Activated CD4-positive, alpha-beta T cell treated with anti-CD3 and anti-CD28 coated beads, Interleukin-2, amount 10 ng/mL, durations not matched to agents 7 days and 5 days (primary cell): ENCODE measurements around the gene ZNF518B. TPM values are rescaled to one million over a fixed set of nuclear protein-coding genes. Genes with fewer than 3 reads are reported as not detected.
A peak's percentile ranks its signal among the peaks of the same experiment; 100 is the strongest.

Experiments used
- CTCF ChIA-PET: fragments of 350-600 bp; sonication (Branson Sonifier 250); formaldehyde crosslinking; loops from one replicate; lab custom pipeline; 2021; ENCODE audit warnings: antibody characterized with exemption; lab: Charles Lee
- POLR2A ChIA-PET: fragments of 350-600 bp; sonication (Branson Sonifier 250); formaldehyde crosslinking; loops from one replicate; lab custom pipeline; 2021; ENCODE audit warnings: antibody characterized with exemption; lab: Charles Lee
- DNase-seq: peaks from one replicate; pipeline ENCODE4 v3.0.0-alpha.2; 2020
- H3K27ac Mint-ChIP-seq: one replicate; pipeline ENCODE4 v1.8.0; 2021; ENCODE audit warnings: mild to moderate bottlenecking, moderate library complexity, mixed read lengths
- H3K27me3 Mint-ChIP-seq: one replicate; pipeline ENCODE4 v1.8.0; 2021; ENCODE audit warnings: mixed read lengths
- H3K36me3 Mint-ChIP-seq: one replicate; pipeline ENCODE4 v1.8.0; 2021; ENCODE audit warnings: low read depth, mixed read lengths
- H3K4me1 Mint-ChIP-seq: one replicate; pipeline ENCODE4 v1.8.0; 2021; ENCODE audit warnings: mixed read lengths
- H3K4me3 Mint-ChIP-seq: one replicate; pipeline ENCODE4 v1.8.0; 2021; ENCODE audit warnings: mild to moderate bottlenecking, moderate library complexity, mixed read lengths
- H3K9me3 Mint-ChIP-seq: one replicate; pipeline ENCODE4 v1.8.0; 2021; ENCODE audit warnings: mixed read lengths
- total RNA-seq, 2 experiments: library from RNA; stranded (reverse); gene quantifications; one replicate each; pipeline ENCODE4 v1.2.3, GENCODE V29; 2021

The ZNF518B gene, protein sequence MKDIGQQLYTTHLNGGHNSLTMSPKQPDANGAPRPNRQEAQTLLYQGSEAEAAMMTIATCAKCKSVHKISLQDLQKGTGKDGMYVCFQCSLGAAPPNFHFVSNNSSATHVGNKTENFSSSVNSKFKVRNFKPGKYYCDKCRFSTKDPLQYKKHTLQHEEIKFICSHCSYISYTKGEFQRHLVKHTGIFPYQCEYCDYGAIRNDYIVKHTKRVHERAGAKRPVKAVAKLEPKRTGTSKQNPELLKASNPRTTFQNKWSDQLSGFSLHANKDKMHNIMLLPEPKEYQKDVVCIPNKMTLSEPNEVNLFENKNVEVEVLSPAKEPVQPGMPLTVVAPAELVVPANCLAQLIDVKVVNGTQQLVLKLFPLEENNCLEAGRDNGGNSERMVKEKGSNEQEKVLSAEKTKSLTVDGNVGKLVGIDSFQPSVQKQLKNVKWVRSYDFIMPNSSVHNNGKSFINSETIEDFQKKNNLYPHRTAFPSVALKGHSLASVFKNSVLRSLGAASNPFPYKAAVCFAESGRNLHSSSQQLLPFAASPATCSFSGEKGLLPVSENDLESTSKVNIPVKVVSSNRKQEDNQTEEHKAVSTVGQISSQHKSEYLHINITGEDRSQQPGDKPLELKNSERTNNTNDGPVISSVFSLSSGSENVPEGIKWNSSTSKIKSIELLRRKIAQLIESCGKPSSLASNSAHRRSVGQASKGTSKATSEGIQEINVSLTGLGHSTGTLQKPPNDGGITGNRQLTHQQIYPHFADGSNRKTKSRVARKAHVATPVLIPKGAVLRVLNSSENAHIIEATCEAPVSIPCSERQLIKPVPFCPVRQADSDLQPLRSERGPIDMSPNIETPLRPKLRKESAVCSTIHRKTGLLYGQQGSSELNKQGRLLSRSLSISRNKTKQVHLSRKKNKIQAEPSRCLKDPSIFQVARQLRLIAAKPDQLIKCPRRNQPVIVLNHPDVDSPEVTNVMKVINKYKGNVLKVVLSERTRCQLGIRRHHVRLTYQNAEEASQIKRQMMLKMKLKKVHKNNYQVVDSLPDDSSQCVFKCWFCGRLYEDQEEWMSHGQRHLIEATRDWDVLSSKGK
- 10 to 100 TPM; 16.9 to 19.6 TPM for total RNA-seq

DNA sequence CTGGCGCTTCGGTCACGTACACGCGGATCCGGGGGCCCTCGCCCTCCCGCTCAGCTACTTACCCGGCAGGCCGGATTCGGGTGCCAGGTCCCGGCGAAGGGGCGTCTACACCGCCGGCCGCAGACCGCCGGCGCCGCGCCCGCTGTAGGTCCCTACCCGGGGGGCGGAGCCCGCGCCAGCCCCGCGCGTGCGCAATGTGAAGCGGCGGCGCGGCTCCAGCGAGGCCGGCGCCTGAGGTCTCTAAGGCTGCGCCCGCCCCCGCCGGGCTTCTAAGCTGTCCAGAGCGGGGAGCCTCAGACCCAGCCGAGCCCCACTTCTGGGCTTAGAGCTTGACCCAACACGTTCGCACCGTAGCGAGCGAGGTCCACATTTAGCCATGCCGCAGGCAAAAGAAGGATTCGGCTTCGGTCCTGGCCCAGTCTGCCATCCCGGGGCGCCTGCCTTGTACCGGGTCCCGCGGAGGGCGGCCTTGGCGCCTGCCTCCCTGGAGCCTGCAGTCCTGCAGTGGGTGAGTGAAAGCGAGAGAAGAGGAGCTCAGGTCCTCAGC, at the start of gene ZNF518B:
TSS of gene ZNF518B (minus strand) at position 172 of the 547 bp plus-strand sequence. CDS start 11,098 bp downstream, outside the sequence.
- H3K36me3 Mint-ChIP-seq, result peaks cover 30% of the 10 kb centered on the region
- peak; percentile 79 for DNase-seq
- peak within 1 kb of the TSS; percentile 88 for H3K27ac Mint-ChIP-seq
- peaks cover 13% of the 10 kb centered on the region for H3K27me3 Mint-ChIP-seq
- ChIA-PET POLR2A (no interaction called here), CTCF (interaction anchor here (1.0 to 1.5 kb wide), 5 partner anchors 35 to 340 kb away, joined by 3 to 4 read pairs (median 3); no protein-coding TSS in a partner anchor)
- H3K9me3 Mint-ChIP-seq, result peaks cover 4% of the 10 kb centered on the region
- H3K4me3 Mint-ChIP-seq, result peak within 1 kb of the TSS; percentile 79
- peaks cover 33% of the 10 kb centered on the region for H3K4me1 Mint-ChIP-seq

- ChIA-PET POLR2A (no interaction called here), CTCF (no interaction called here)
- Mint-ChIP-seq H3K9me3 (peaks cover 8% of the 10 kb centered on the region), H3K27me3 (no peaks in the 10 kb centered on the region), H3K36me3 (peaks cover 4% of the 10 kb centered on the region), H3K4me1 (peaks cover 5% of the 10 kb centered on the region), H3K27ac (no peak overlapping the region), H3K4me3 (no peak overlapping the region)
- no peak for DNase-seq
Observed at GRCh38 chr4:10506077-10506476, 48.9 kb upstream of the ZNF518B start.

- Mint-ChIP-seq H3K27me3 (no peaks in the 10 kb centered on the region), H3K9me3 (peaks cover 8% of the 10 kb centered on the region), H3K36me3 (peaks cover 4% of the 10 kb centered on the region), H3K27ac (no peak overlapping the region), H3K4me3 (no peak overlapping the region), H3K4me1 (peaks cover 5% of the 10 kb centered on the region)
- CTCF ChIA-PET, result no interaction called here
- no peak for DNase-seq
- POLR2A ChIA-PET, result no interaction called here
Observed at GRCh38 chr4:10504570-10505179, 47.4 kb upstream of the ZNF518B start.

DNA sequence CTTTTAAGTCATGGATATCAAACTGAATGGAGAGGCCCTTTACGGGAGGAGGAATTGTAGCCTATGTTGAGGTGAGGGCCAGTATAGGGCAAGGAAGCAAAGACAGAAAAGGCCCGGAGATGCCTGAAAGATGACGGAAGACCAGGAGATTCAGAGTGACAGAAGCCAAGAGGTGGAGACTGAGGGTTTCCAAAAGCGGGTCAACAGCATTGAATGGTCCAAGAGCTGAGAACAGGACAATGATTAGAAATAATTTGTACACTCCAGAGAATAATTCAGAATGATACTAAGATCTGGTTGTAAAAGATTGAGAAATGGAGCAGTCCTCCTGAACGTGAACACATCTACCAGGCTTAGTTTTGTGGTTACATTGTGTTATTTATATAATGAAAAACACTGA, 45.5 kb upstream of the ZNF518B start:
- peaks cover 8% of the 10 kb centered on the region for H3K9me3 Mint-ChIP-seq
- H3K4me1 Mint-ChIP-seq, result peaks cover 5% of the 10 kb centered on the region
- H3K36me3 Mint-ChIP-seq, result peaks cover 4% of the 10 kb centered on the region
- CTCF ChIA-PET, result no interaction called here
- H3K27me3 Mint-ChIP-seq, result no peaks in the 10 kb centered on the region
- no peak for DNase-seq
- H3K27ac Mint-ChIP-seq, result no peak overlapping the region
- H3K4me3 Mint-ChIP-seq, result no peak overlapping the region
- POLR2A ChIA-PET, result no interaction called here

DNA sequence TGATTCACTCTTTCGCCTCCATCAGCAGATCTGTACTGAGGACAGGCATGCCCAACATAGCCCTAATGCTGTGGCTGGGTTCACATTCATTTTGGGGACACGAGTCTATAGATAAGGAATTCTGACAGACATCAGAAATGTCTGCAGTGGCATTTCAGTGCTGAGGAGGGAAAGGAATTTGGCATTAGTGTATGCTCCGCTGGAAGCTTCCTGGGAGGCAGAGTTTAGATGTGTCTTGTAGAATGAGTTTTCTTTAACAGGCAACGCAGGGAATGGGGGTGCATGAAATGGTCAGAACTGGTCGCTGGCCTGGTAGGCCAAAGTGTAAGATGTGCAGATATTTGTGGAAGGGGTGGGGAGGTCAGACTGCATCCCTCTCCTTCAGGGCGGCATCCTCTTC, 43.5 kb upstream of the ZNF518B start:
- Mint-ChIP-seq H3K4me1 (no peaks in the 10 kb centered on the region), H3K4me3 (no peak overlapping the region), H3K27me3 (no peaks in the 10 kb centered on the region), H3K9me3 (peaks cover 2% of the 10 kb centered on the region), H3K36me3 (no peaks in the 10 kb centered on the region), H3K27ac (no peak overlapping the region)
- CTCF ChIA-PET, result no interaction called here
- POLR2A ChIA-PET, result no interaction called here
- no peak for DNase-seq

GRCh38 chr4:10496200-10496599, 39.0 kb upstream of the ZNF518B start:
- Mint-ChIP-seq H3K36me3 (no peaks in the 10 kb centered on the region), H3K27ac (no peak overlapping the region), H3K4me3 (no peak overlapping the region), H3K4me1 (no peaks in the 10 kb centered on the region), H3K27me3 (no peaks in the 10 kb centered on the region), H3K9me3 (no peaks in the 10 kb centered on the region)
- POLR2A ChIA-PET, result no interaction called here
- no peak for DNase-seq
- CTCF ChIA-PET, result no interaction called here

DNA sequence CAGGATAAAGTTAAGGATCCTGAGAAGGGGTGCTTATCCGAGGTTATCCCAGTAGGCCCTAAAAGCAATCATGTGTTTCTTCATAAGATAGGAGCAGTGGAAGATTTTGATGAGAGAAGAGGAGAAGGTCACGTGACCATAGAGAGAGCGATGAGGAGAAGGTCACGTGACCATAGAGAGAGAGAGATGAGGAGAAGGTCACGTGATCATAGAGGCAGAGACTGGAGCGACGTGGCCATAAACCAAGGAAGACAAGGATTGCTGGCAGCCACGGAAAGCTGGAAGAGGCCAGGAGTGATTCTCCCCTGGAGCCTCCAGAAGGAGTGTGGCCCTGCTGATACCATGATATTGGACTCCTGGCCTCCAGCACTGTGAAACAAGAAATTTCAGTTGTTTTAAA, 38.4 kb upstream of the ZNF518B start:
- H3K36me3 Mint-ChIP-seq, result no peaks in the 10 kb centered on the region
- H3K4me3 Mint-ChIP-seq, result no peak overlapping the region
- H3K9me3 Mint-ChIP-seq, result no peaks in the 10 kb centered on the region
- ChIA-PET POLR2A (no interaction called here), CTCF (interaction anchor here (0.6 kb wide), 1 partner anchor 24 kb away, joined by 3 read pairs; no protein-coding TSS in a partner anchor)
- H3K27me3 Mint-ChIP-seq, result no peaks in the 10 kb centered on the region
- no peak for DNase-seq
- no peak overlapping the region for H3K27ac Mint-ChIP-seq
- H3K4me1 Mint-ChIP-seq, result no peaks in the 10 kb centered on the region

DNA sequence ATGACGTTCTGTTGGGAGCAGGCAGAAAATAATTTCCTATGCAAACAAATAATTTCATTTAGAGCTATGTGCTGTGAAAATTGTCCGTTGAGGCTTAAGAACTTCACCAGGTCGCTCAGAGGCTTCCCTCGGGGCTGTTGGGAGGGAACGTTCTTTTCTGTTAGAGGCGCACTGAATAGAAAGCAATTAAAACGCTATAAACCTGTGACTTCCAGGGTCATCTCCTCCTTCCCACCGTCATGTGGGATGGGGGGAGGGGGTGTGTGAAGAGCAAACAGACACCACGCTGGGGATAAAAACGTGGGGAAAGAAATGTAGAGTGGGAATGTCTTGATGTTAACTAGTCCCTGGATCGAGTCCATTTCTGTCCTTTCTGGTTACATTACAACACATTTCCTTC, 35.2 kb upstream of the ZNF518B start:
- CTCF ChIA-PET, result interaction anchor here (1.7 kb wide), 1 partner anchor 46 kb away, joined by 4 read pairs; no protein-coding TSS in a partner anchor
- no peak overlapping the region for H3K27ac Mint-ChIP-seq
- no peak overlapping the region for H3K4me3 Mint-ChIP-seq
- H3K4me1 Mint-ChIP-seq, result peaks cover 7% of the 10 kb centered on the region
- POLR2A ChIA-PET, result no interaction called here
- H3K27me3 Mint-ChIP-seq, result peaks cover 2% of the 10 kb centered on the region
- H3K9me3 Mint-ChIP-seq, result no peaks in the 10 kb centered on the region
- no peak for DNase-seq
- no peaks in the 10 kb centered on the region for H3K36me3 Mint-ChIP-seq

- peaks cover 6% of the 10 kb centered on the region for H3K27me3 Mint-ChIP-seq
- POLR2A ChIA-PET, result no interaction called here
- H3K4me1 Mint-ChIP-seq, result peaks cover 7% of the 10 kb centered on the region
- H3K9me3 Mint-ChIP-seq, result no peaks in the 10 kb centered on the region
- no peak overlapping the region for H3K4me3 Mint-ChIP-seq
- H3K36me3 Mint-ChIP-seq, result no peaks in the 10 kb centered on the region
- CTCF ChIA-PET, result interaction anchor here (0.8 kb wide), 1 partner anchor 30 kb away, joined by 3 read pairs; no protein-coding TSS in a partner anchor
- DNase-seq, result no peak
- no peak overlapping the region for H3K27ac Mint-ChIP-seq
Observed at GRCh38 chr4:10491401-10491800, 34.2 kb upstream of the ZNF518B start.

GRCh38 chr4:10490996-10491395, 33.8 kb upstream of the ZNF518B start:
- Mint-ChIP-seq H3K4me3 (no peak overlapping the region), H3K36me3 (no peaks in the 10 kb centered on the region), H3K4me1 (peaks cover 7% of the 10 kb centered on the region), H3K27ac (no peak overlapping the region), H3K27me3 (peaks cover 6% of the 10 kb centered on the region), H3K9me3 (no peaks in the 10 kb centered on the region)
- ChIA-PET CTCF (interaction anchor here (0.8 kb wide), 1 partner anchor 30 kb away, joined by 3 read pairs; no protein-coding TSS in a partner anchor), POLR2A (no interaction called here)
- DNase-seq, result no peak

- no peak for DNase-seq
- ChIA-PET CTCF (no interaction called here), POLR2A (no interaction called here)
- Mint-ChIP-seq H3K36me3 (no peaks in the 10 kb centered on the region), H3K27ac (no peak overlapping the region), H3K4me3 (no peak overlapping the region), H3K9me3 (no peaks in the 10 kb centered on the region), H3K4me1 (no peaks in the 10 kb centered on the region), H3K27me3 (peaks cover 11% of the 10 kb centered on the region)
Observed at GRCh38 chr4:10482913-10483312, 25.7 kb upstream of the ZNF518B start.

- ChIA-PET CTCF (no interaction called here), POLR2A (no interaction called here)
- Mint-ChIP-seq H3K4me1 (no peaks in the 10 kb centered on the region), H3K36me3 (no peaks in the 10 kb centered on the region), H3K27me3 (peaks cover 6% of the 10 kb centered on the region), H3K27ac (no peak overlapping the region), H3K9me3 (no peaks in the 10 kb centered on the region), H3K4me3 (no peak overlapping the region)
- DNase-seq, result no peak
Observed at GRCh38 chr4:10480616-10481015, 23.4 kb upstream of the ZNF518B start.
